SK-N-SH (cell line): Measurements from ENCODE around the gene GALNT17.

Experiments used
- ELF1 ChIP-seq: IDR thresholded peaks from 2 replicates; pipeline ENCODE4 v1.4.0; 2012
- EZH2phosphoT487 ChIP-seq: fragments of 200-600 bp; sonication (generic); IDR thresholded peaks from 2 replicates; pipeline ENCODE4 v1.6.1; 2017; ENCODE audit warnings: low read depth, mixed run types, mild to moderate bottlenecking, antibody characterized with exemption, moderate library complexity, borderline replicate concordance
- FOXJ3 ChIP-seq: sonication (generic); formaldehyde crosslinking; IDR thresholded peaks from 2 replicates; pipeline ENCODE4 v1.5.1; 2020; ENCODE audit warnings: mild to moderate bottlenecking, missing genetic modification reagents
- GABPA ChIP-seq: IDR thresholded peaks from 2 replicates; pipeline ENCODE4 v1.4.0; 2012; ENCODE audit warnings: low read depth, mild to moderate bottlenecking
- NFIC ChIP-seq: IDR thresholded peaks from 2 replicates; pipeline ENCODE4 v1.4.0; 2012; ENCODE audit warnings: borderline replicate concordance
- POLR2AphosphoS5 ChIP-seq: IDR thresholded peaks from 2 replicates; pipeline ENCODE4 v1.6.1; 2012; ENCODE audit warnings: low read depth, low read length
- RAD21 ChIP-seq: IDR thresholded peaks from 2 replicates; pipeline ENCODE4 v1.6.1; 2012; ENCODE audit warnings: mild to moderate bottlenecking, low read length
- REST ChIP-seq: IDR thresholded peaks from 2 replicates; pipeline ENCODE4 v1.6.1; 2012; ENCODE audit warnings: mild to moderate bottlenecking, low read depth, low read length, moderate library complexity
- SIN3A ChIP-seq: IDR thresholded peaks from 2 replicates; pipeline ENCODE4 v1.6.1; 2012; ENCODE audit warnings: low read depth, mild to moderate bottlenecking, low read length, moderate library complexity, borderline replicate concordance
- SMC3 ChIP-seq: IDR thresholded peaks from 2 replicates; pipeline ENCODE4 v1.6.1; 2012; ENCODE audit warnings: low read depth, low read length, improper control_type of control experiment
- YY1 ChIP-seq: IDR thresholded peaks from 2 replicates; pipeline ENCODE4 v1.4.0; 2012; ENCODE audit warnings: low read depth, mild to moderate bottlenecking
- TF ChIP-seq, protein P1 (sequence below): fragments of 200-600 bp; sonication (generic); IDR thresholded peaks from 2 replicates; pipeline ENCODE4 v1.6.1; 2017; ENCODE audit warnings: antibody characterized with exemption, mild to moderate bottlenecking, moderate library complexity
- TF ChIP-seq, protein P2 (sequence below): IDR thresholded peaks from 2 replicates; pipeline ENCODE4; 2012
- TF ChIP-seq, protein P3 (sequence below): fragments of 150-350 bp; IDR thresholded peaks from 2 replicates; pipeline ENCODE4 v1.6.1; 2016; ENCODE audit warnings: mild to moderate bottlenecking, low read depth, low read length

- TF ChIP-seq, protein P1, sequence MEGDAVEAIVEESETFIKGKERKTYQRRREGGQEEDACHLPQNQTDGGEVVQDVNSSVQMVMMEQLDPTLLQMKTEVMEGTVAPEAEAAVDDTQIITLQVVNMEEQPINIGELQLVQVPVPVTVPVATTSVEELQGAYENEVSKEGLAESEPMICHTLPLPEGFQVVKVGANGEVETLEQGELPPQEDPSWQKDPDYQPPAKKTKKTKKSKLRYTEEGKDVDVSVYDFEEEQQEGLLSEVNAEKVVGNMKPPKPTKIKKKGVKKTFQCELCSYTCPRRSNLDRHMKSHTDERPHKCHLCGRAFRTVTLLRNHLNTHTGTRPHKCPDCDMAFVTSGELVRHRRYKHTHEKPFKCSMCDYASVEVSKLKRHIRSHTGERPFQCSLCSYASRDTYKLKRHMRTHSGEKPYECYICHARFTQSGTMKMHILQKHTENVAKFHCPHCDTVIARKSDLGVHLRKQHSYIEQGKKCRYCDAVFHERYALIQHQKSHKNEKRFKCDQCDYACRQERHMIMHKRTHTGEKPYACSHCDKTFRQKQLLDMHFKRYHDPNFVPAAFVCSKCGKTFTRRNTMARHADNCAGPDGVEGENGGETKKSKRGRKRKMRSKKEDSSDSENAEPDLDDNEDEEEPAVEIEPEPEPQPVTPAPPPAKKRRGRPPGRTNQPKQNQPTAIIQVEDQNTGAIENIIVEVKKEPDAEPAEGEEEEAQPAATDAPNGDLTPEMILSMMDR, result no peak
- TF ChIP-seq, protein P2, sequence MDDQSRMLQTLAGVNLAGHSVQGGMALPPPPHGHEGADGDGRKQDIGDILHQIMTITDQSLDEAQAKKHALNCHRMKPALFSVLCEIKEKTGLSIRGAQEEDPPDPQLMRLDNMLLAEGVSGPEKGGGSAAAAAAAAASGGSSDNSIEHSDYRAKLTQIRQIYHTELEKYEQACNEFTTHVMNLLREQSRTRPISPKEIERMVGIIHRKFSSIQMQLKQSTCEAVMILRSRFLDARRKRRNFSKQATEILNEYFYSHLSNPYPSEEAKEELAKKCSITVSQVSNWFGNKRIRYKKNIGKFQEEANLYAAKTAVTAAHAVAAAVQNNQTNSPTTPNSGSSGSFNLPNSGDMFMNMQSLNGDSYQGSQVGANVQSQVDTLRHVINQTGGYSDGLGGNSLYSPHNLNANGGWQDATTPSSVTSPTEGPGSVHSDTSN, result no peak
- TF ChIP-seq, protein P3, sequence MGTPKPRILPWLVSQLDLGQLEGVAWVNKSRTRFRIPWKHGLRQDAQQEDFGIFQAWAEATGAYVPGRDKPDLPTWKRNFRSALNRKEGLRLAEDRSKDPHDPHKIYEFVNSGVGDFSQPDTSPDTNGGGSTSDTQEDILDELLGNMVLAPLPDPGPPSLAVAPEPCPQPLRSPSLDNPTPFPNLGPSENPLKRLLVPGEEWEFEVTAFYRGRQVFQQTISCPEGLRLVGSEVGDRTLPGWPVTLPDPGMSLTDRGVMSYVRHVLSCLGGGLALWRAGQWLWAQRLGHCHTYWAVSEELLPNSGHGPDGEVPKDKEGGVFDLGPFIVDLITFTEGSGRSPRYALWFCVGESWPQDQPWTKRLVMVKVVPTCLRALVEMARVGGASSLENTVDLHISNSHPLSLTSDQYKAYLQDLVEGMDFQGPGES, result no peak
- TF ChIP-seq EZH2phosphoT487, result no peak
- TF ChIP-seq FOXJ3 (CRISPR knock-in tag), result no peak
- TF ChIP-seq YY1, result no peak
- TF ChIP-seq ELF1, result no peak
- no peak for TF ChIP-seq GABPA
- TF ChIP-seq POLR2AphosphoS5, result no peak
- no peak for TF ChIP-seq REST
- TF ChIP-seq SMC3, result no peak
- TF ChIP-seq RAD21, result no peak
- TF ChIP-seq SIN3A, result no peak
- no peak for TF ChIP-seq NFIC
Measured at GRCh38 chr7:71402684-71403083, 270.7 kb downstream of the GALNT17 start.
